ENCODE measurements around the gene THY1. TPM values are rescaled to one million over a fixed set of nuclear protein-coding genes. Genes with fewer than 3 reads are reported as not detected.

Gene THY1
- total RNA-seq, 1 donor from 2014 or later, result 75.4 TPM

DNA sequence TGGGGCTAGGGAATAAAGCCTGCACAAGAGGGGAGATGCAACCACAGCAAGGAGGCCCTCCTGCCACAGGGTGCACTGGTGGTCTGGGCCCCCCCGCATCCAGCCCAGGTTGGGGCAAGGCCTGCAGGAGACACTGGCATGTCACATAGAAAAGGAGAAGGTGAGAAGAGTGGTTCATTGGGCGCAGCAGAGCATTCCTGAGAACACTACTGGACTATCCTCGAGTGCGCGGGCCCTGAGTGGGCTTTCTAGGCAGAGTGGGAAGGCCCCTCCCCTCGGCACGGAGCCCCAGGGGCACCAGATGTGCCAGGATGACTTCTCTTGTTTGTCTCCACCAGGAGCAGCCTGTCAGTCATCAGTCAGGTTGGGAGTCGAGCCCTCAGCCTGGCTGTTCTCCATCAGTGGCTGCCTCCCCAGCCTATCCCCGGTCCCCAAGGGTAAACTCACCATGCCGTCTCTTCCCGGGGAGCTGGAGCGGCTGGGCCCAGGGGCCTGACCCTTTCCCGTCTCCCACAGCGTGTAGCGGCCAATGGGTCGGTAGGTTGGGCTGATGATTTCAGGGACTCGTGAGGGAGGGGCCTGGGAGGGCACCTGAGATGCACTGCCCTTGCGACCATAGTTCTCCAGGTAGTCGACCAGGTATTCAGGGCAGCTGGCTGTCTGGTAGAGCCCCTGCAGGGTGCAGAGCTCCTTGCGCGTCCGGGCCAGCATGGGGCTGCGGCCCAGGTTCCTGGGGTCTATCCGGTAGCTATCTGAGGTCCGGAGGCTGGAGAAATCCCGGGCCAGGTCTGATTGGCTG, 50.5 kb downstream of the THY1 start:
- Mint-ChIP-seq H3K27ac (ENCODE audit: unreplicated experiment) (no peak overlapping the region), H3K27me3 (ENCODE audit: low read depth) (peaks cover 8% of the 10 kb centered on the region)
- no peak for DNase-seq (ENCODE audit: low read depth, low spot score)

DNA sequence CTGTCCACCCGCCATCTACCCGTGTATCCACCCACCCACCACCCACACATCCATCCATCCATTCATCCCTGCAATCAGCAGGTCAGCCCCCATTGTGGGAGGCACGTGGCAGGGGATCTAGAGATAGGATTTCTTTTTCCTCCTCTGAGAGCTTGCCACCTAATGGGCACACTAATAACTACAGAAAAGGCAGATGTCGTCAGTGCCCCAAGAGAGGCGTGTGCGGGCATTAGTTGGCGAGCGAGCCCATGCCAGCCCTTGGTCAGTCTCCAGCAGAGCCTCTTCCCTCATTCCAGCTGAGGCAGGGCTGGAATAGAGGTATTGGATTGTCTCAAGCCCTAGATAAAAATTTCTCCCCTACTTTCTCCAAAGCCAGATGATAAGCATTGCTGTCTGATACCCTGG, 51.2 kb downstream of the THY1 start:
- Mint-ChIP-seq H3K4me3 (peak overlapping the region; percentile 2), H3K27ac (ENCODE audit: unreplicated experiment) (no peak overlapping the region), H3K4me1 (peaks cover 60% of the 10 kb centered on the region), H3K36me3 (ENCODE audit: low read depth) (no peaks in the 10 kb centered on the region), H3K27me3 (ENCODE audit: low read depth) (peaks cover 8% of the 10 kb centered on the region), H3K9me3 (no peaks in the 10 kb centered on the region)
- TF ChIP-seq, protein P1, sequence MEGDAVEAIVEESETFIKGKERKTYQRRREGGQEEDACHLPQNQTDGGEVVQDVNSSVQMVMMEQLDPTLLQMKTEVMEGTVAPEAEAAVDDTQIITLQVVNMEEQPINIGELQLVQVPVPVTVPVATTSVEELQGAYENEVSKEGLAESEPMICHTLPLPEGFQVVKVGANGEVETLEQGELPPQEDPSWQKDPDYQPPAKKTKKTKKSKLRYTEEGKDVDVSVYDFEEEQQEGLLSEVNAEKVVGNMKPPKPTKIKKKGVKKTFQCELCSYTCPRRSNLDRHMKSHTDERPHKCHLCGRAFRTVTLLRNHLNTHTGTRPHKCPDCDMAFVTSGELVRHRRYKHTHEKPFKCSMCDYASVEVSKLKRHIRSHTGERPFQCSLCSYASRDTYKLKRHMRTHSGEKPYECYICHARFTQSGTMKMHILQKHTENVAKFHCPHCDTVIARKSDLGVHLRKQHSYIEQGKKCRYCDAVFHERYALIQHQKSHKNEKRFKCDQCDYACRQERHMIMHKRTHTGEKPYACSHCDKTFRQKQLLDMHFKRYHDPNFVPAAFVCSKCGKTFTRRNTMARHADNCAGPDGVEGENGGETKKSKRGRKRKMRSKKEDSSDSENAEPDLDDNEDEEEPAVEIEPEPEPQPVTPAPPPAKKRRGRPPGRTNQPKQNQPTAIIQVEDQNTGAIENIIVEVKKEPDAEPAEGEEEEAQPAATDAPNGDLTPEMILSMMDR (conservative IDR thresholded peaks at IDR 0.05), result no peak
- no peak for DNase-seq (ENCODE audit: low read depth, low spot score)

More for the DNA sequence above, 50.5 kb downstream of the THY1 start:
- H3K4me1 Mint-ChIP-seq, result peaks cover 60% of the 10 kb centered on the region
- no peaks in the 10 kb centered on the region for H3K36me3 Mint-ChIP-seq (ENCODE audit: low read depth)
- H3K9me3 Mint-ChIP-seq, result no peaks in the 10 kb centered on the region
- peak overlapping the region; percentile 2 for H3K4me3 Mint-ChIP-seq
- TF ChIP-seq, protein P1 (conservative IDR thresholded peaks at IDR 0.05), result no peak

DNA sequence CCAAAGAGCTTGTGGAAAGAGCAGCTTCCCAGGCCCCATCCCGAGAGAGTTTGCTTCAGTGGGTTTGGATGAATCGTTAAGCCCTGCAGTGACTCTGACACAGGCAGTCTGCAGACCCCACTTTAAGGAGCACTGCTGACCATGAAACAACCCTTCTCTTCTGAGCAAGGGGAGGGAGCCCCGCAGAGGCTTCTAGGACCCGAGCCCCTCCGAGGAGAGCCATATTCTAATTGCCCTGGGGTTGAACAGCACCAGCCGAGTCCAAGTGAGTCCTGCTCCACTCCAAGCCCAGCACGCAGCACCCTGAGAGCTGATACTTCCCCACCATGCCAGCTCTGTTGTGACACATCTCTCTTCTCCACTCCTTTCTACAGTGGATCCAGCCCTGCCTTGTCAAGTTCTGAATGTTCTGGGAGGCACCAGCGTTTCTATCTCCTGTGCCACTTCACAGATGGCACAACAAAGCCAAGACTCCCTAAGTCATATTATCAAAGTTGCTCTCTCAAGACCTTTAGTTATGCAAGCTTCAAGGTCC, 51.8 kb downstream of the THY1 start:
- Mint-ChIP-seq H3K36me3 (ENCODE audit: low read depth) (no peaks in the 10 kb centered on the region), H3K9me3 (no peaks in the 10 kb centered on the region), H3K4me1 (peaks cover 54% of the 10 kb centered on the region), H3K4me3 (no peak overlapping the region), H3K27ac (ENCODE audit: unreplicated experiment) (peak overlapping the region; percentile 72), H3K27me3 (ENCODE audit: low read depth) (peaks cover 13% of the 10 kb centered on the region)
- TF ChIP-seq, protein P1 (conservative IDR thresholded peaks at IDR 0.05), result no peak
- no peak for DNase-seq (ENCODE audit: low read depth, low spot score)

DNA sequence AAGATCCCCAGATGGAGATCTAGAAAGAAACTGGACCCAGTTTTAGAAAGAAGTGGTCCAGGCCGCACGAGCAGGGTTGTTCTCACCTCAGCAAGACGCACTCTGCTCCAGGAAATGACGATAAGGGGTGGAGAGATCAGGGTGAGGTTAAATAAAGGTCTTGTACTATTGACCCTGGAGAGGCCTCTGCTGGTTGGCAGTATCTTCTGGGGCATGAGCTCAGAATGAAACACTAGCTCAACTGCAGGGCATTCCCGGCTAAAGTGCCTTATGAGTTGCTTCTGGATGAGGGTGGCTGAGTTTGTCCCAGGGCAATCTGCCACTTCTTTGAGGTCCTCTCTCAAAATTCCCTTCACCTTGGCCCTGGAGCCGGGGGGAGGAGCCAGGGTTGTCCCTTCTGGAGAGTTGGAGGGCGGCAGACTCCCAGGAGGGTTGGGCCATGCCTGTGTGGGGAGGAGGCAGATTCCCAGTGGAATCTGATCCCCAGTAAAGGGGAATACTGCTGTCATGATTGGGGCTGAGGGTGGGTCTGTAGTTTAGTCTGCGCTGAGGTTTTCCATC, 52.4 kb downstream of the THY1 start:
- no peak overlapping the region for H3K4me3 Mint-ChIP-seq
- H3K27ac Mint-ChIP-seq (ENCODE audit: unreplicated experiment), result no peak overlapping the region
- H3K27me3 Mint-ChIP-seq (ENCODE audit: low read depth), result peaks cover 18% of the 10 kb centered on the region
- no peak for DNase-seq (ENCODE audit: low read depth, low spot score)
- no peaks in the 10 kb centered on the region for H3K36me3 Mint-ChIP-seq (ENCODE audit: low read depth)
- TF ChIP-seq, protein P1 (conservative IDR thresholded peaks at IDR 0.05), result no peak
- no peaks in the 10 kb centered on the region for H3K9me3 Mint-ChIP-seq
- peaks cover 49% of the 10 kb centered on the region for H3K4me1 Mint-ChIP-seq

DNA sequence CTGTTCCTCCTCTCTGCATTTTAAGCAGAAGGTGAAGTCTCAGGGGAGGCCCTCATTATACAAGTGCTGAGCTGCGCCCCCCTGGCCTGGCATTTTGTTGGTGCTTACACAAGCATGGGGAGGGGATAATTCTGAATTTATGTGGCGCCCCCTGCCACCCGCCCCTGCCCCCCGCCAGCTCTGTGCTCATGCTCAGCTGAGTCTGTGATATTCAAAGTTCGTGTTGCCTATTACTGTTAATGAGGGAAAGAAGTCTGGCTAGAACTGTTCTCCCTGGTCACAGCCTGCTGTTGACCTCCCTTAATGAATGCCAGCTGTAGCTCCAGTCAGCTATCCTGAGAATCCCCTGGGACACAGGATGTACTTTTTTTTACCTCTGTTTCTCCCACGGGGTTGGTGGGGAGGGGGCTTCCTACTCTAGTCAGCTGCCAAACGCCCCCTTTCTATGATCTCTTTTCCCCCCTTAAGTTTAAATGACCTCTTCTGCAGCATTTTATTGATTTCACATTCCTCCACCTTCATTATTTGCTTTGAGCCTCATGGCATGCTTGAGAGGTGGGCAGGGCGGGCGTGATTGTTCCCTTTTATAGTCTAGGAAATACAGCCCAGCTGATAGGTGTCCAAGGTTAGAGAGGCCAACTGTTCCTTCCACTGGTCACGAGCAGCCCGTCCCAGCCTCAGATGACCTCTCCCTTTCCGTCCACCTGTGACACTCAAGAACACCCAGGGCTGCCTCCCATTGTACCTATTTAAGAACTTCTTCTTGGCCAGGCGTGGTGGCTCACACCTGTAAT, 53.6 kb downstream of the THY1 start:
- no peaks in the 10 kb centered on the region for H3K36me3 Mint-ChIP-seq (ENCODE audit: low read depth)
- TF ChIP-seq, protein P1 (conservative IDR thresholded peaks at IDR 0.05), result no peak
- no peak overlapping the region for H3K27ac Mint-ChIP-seq (ENCODE audit: unreplicated experiment)
- peaks cover 30% of the 10 kb centered on the region for H3K27me3 Mint-ChIP-seq (ENCODE audit: low read depth)
- DNase-seq (ENCODE audit: low read depth, low spot score), result no peak
- H3K4me1 Mint-ChIP-seq, result peaks cover 47% of the 10 kb centered on the region
- H3K4me3 Mint-ChIP-seq, result no peak overlapping the region
- H3K9me3 Mint-ChIP-seq, result no peaks in the 10 kb centered on the region
